ENCODE data around the gene SUB1.

SUB1 gene

DNA sequence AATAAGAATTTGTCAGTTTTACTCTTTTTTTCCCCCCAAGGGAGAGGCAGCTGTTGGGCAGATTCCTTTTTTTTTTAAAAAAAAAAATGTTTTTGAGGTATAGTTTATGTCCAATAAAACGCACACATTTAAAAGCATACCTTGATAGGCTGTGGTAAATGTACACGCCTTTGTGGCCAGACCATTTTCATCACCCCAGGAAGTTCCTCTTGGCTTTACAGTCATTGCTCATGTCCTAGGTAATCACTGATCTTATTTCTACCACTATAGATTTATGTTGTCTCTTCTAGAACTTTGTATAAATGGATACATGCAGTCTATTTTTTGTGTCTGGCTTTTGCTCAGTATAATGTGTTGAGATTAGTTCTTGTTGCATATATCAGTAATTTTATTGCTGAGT, 9.8 kb downstream of the SUB1 start:
- H3K9me3 ChIP-seq (ENCODE audit: severe bottlenecking): no peaks in the 10 kb centered on the region
- no peak overlapping the region for H3K4me3 ChIP-seq (ENCODE audit: severe bottlenecking)
- H3K27me3 ChIP-seq (ENCODE audit: insufficient read depth, poor library complexity, severe bottlenecking): no peaks in the 10 kb centered on the region
- H3K36me3 ChIP-seq (ENCODE audit: low read depth): peaks cover 100% of the 10 kb centered on the region
- no peak overlapping the region for H3K27ac ChIP-seq (ENCODE audit: poor library complexity, severe bottlenecking)
- ATAC-seq (ENCODE audit: low read depth) (no peak), DNase-seq (ENCODE audit: low spot score) (no peak)
- TF ChIP-seq, protein P1, sequence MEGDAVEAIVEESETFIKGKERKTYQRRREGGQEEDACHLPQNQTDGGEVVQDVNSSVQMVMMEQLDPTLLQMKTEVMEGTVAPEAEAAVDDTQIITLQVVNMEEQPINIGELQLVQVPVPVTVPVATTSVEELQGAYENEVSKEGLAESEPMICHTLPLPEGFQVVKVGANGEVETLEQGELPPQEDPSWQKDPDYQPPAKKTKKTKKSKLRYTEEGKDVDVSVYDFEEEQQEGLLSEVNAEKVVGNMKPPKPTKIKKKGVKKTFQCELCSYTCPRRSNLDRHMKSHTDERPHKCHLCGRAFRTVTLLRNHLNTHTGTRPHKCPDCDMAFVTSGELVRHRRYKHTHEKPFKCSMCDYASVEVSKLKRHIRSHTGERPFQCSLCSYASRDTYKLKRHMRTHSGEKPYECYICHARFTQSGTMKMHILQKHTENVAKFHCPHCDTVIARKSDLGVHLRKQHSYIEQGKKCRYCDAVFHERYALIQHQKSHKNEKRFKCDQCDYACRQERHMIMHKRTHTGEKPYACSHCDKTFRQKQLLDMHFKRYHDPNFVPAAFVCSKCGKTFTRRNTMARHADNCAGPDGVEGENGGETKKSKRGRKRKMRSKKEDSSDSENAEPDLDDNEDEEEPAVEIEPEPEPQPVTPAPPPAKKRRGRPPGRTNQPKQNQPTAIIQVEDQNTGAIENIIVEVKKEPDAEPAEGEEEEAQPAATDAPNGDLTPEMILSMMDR (IDR thresholded peaks at IDR 0.05; ENCODE audit: poor library complexity, severe bottlenecking): no peak
- H3K4me1 ChIP-seq (ENCODE audit: insufficient read depth, poor library complexity, severe bottlenecking): peaks cover 16% of the 10 kb centered on the region

DNA sequence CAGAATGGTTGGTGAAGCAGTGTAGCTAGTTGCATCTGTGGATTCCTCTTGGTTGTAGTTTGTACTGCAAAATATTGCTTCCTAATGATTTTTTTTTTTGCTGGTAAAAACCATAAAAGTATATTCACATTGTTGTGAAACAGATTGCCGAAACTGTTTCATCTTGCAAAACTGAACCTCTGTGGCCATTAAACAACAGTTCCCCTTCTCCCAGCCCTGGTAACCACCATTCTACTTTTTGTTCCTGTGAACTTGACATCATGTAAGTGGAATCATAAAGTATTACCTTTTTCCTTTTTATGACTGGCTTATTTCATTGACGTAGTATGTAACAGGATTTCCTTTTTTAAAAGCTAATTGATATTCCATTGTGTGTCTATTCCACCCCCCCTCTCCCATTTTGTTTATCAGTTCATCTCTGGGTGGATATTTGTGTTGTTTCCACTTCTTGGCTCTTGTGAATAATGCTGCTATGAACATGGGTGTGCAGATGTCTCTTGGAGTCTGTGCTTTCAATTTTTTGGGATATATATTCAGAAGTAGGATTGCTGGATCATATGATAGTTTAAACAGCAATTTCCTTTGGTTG, 11.8 kb downstream of the SUB1 start:
- TF ChIP-seq, protein P1 (IDR thresholded peaks at IDR 0.05; ENCODE audit: poor library complexity, severe bottlenecking): no peak

DNA sequence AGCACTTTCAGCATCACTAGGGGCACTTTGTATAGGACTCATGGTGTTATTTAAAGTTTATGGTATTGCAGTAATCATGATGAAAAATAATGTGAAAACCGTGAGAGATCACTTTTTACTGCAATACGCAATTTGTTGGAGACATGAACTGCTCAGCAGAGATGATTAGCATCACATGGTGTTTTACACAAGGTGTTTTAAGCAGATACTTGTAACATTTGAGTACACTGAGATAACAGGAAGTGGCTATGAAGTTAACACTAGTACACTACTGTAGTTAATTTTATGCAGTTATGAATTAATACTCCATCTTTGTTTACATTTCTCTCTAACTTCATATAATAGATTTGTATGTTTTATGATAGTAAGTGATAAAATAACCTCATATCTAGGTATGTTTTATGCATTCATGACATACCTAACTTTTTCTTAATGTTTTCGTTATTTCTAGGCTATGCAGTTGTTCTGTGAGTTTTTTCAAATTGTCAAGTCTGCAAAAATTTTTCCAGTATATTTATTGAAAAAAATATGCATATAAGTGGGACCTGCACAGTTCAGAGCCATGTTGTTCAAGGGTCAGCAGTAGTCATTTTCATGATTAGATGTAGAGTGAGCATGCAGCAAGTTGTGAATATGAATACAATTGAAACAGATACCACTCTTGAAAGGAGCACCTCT, 13.0 kb downstream of the SUB1 start:
- Histone ChIP-seq H3K4me3 (ENCODE audit: severe bottlenecking) (no peak overlapping the region), H3K9me3 (ENCODE audit: severe bottlenecking) (no peaks in the 10 kb centered on the region), H3K27ac (ENCODE audit: poor library complexity, severe bottlenecking) (no peak overlapping the region), H3K27me3 (ENCODE audit: insufficient read depth, poor library complexity, severe bottlenecking) (no peaks in the 10 kb centered on the region), H3K36me3 (ENCODE audit: low read depth) (peaks cover 100% of the 10 kb centered on the region), H3K4me1 (ENCODE audit: insufficient read depth, poor library complexity, severe bottlenecking) (peaks cover 19% of the 10 kb centered on the region)
- ATAC-seq (ENCODE audit: low read depth): no peak
- DNase-seq (ENCODE audit: low spot score): no peak
- TF ChIP-seq, protein P1 (IDR thresholded peaks at IDR 0.05; ENCODE audit: poor library complexity, severe bottlenecking): no peak

More for the DNA sequence above, 11.8 kb downstream of the SUB1 start:
- Histone ChIP-seq H3K4me3 (ENCODE audit: severe bottlenecking) (no peak overlapping the region), H3K27me3 (ENCODE audit: insufficient read depth, poor library complexity, severe bottlenecking) (no peaks in the 10 kb centered on the region), H3K27ac (ENCODE audit: poor library complexity, severe bottlenecking) (no peak overlapping the region), H3K4me1 (ENCODE audit: insufficient read depth, poor library complexity, severe bottlenecking) (peaks cover 19% of the 10 kb centered on the region), H3K9me3 (ENCODE audit: severe bottlenecking) (no peaks in the 10 kb centered on the region), H3K36me3 (ENCODE audit: low read depth) (peaks cover 100% of the 10 kb centered on the region)
- no peak for DNase-seq (ENCODE audit: low spot score)
- no peak for ATAC-seq (ENCODE audit: low read depth)

DNA sequence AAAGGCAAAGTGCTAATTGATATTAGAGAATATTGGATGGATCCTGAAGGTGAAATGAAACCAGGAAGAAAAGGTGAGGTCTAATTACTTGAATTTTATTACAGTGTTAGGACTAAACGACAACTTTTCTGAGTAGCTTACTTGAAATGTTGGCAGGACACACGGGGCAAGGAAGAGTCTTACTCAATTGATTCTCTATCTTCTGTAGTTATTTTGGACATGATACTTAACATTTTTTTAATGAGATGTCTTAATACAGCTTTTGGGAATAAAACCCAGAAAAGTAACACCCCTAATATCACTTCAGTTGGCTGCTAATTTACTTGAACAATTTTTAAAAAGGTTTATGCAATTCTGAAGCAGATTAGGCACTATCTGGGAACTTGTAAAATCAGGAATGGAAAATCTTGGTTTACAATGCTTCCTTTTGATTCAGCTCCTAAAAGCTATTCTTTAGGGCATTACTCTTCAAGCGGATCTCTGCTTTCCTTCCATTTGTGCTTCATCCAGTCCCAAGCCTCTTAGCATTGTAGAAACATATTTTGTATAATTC, 13.7 kb downstream of the SUB1 start:
- TF ChIP-seq, protein P1 (IDR thresholded peaks at IDR 0.05; ENCODE audit: poor library complexity, severe bottlenecking): no peak
- DNase-seq (ENCODE audit: low spot score) (no peak), ATAC-seq (ENCODE audit: low read depth) (no peak)
- Histone ChIP-seq H3K9me3 (ENCODE audit: severe bottlenecking) (no peaks in the 10 kb centered on the region), H3K36me3 (ENCODE audit: low read depth) (peaks cover 100% of the 10 kb centered on the region), H3K4me3 (ENCODE audit: severe bottlenecking) (no peak overlapping the region), H3K27ac (ENCODE audit: poor library complexity, severe bottlenecking) (peak overlapping the region; percentile 20), H3K27me3 (ENCODE audit: insufficient read depth, poor library complexity, severe bottlenecking) (no peaks in the 10 kb centered on the region), H3K4me1 (ENCODE audit: insufficient read depth, poor library complexity, severe bottlenecking) (peaks cover 19% of the 10 kb centered on the region)

Measured in RWPE2 (cell line).